Activated naive CD4-positive, alpha-beta T cell treated with anti-CD3 and anti-CD28 coated beads for 36 hours (primary cell): ENCODE data around the gene PSMB5. TPM values are rescaled to one million over a fixed set of nuclear protein-coding genes. Genes with fewer than 3 reads are reported as not detected.

Source experiments
- CTCF ChIA-PET: fragments of 350-600 bp; sonication (Branson Sonifier 250); formaldehyde crosslinking; loops from one replicate; lab custom pipeline; 2021; ENCODE audit warnings: antibody characterized with exemption; lab: Charles Lee
- DNase-seq: peaks from one replicate; pipeline ENCODE4 v3.0.0-alpha.2; 2020
- H3K27ac Mint-ChIP-seq: one replicate; pipeline ENCODE4 v1.8.0; 2021; ENCODE audit warnings: mild to moderate bottlenecking, mixed read lengths
- H3K27me3 Mint-ChIP-seq: one replicate; pipeline ENCODE4 v1.8.0; 2021; ENCODE audit warnings: low read depth, mixed read lengths
- H3K36me3 Mint-ChIP-seq: one replicate; pipeline ENCODE4 v1.8.0; 2021; ENCODE audit warnings: low read depth, mixed read lengths
- H3K4me1 Mint-ChIP-seq: one replicate; pipeline ENCODE4 v1.8.0; 2021; ENCODE audit warnings: low read depth, mixed read lengths
- H3K4me3 Mint-ChIP-seq: one replicate; pipeline ENCODE4 v1.8.0; 2021; ENCODE audit warnings: mild to moderate bottlenecking, moderate library complexity, mixed read lengths
- H3K9me3 Mint-ChIP-seq: one replicate; pipeline ENCODE4 v1.8.0; 2021; ENCODE audit warnings: mixed read lengths
- intact Hi-C: fragments of 100-400 bp; cut with micrococcal nuclease; formaldehyde crosslinking; loops from one replicate; pipeline ENCODE4 v1.15.1; 2023
- total RNA-seq, 2 experiments: library from RNA; stranded (reverse); gene quantifications; one replicate each; pipeline ENCODE4 v1.2.3, GENCODE V29; 2021

Gene PSMB5
- total RNA-seq, 2 experiments from 2014 or later = 120 to 125 TPM

DNA sequence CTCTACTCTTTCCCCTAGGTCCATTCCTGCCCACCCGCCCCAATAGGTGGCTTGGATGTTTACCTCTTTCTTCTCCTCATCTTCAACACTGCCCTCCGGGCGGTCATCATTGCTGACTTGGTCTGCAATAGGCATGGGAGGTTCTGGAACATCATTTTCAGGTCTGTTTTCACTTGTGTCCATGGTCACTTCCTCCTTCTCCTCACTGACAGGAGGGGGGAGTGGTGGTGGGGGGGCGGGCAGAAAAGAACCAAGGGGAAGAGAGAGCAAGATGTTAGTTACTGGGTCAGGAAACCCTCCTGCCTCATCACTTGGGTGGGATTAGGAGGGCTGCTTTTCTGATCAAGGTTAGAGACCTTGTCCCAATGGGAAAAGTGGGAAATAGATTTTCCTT is 34.7 kb upstream of the PSMB5 start:
- CTCF ChIA-PET = interaction anchor here (0.6 to 2.9 kb wide), 49 partner anchors 8 to 297 kb away, joined by 3 to 47 read pairs (median 6); partner anchors contain the start of genes ACIN1, AJUBA, C14orf119 and CDH24
- DNase-seq = no peak
- intact Hi-C loops = loop anchor here (1.0 kb wide), 3 partner anchors 40 to 311 kb away; no protein-coding TSS in a partner anchor
- peaks cover 31% of the 10 kb centered on the region for H3K36me3 Mint-ChIP-seq
- no peaks in the 10 kb centered on the region for H3K9me3 Mint-ChIP-seq
- no peaks in the 10 kb centered on the region for H3K27me3 Mint-ChIP-seq
- no peak overlapping the region for H3K4me3 Mint-ChIP-seq
- no peak overlapping the region for H3K27ac Mint-ChIP-seq
- H3K4me1 Mint-ChIP-seq = peaks cover 41% of the 10 kb centered on the region

DNA sequence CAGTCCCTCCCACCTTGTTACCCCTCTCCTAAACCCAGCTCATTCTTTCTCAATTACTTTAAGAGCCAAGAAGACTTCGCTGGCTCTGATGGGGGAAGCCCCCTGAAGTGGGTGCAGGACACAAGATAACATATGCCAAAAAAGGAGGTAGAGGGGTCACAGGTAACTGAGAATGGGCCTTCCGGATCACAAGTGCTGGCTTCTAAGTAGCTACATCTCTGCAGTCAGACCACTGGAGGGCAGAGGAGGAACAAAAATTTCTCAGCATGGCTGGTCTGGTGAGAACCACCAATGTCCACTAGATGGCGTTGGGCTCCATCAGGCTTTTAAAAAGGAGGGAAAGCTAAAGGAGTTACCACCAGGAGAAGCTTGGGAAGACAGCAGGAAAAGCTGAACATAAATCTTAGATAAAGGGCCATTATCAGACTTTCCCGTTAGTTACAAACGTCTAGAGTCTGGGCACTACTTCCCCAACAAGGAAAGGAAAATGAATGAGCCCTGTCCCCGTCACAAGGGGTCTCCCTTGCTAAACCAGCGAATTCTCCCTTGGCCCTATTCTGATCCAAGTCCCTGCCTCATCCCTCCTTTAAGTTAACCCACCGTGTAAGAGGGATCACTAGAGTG is 34.2 kb upstream of the PSMB5 start:
- peaks cover 36% of the 10 kb centered on the region for H3K36me3 Mint-ChIP-seq
- peak; percentile 88 for DNase-seq
- intact Hi-C loops = loop anchor here (1.0 kb wide), 3 partner anchors 40 to 311 kb away; no protein-coding TSS in a partner anchor
- H3K9me3 Mint-ChIP-seq = no peaks in the 10 kb centered on the region
- peak overlapping the region; percentile 30 for H3K27ac Mint-ChIP-seq
- peaks cover 41% of the 10 kb centered on the region for H3K4me1 Mint-ChIP-seq
- H3K27me3 Mint-ChIP-seq = no peaks in the 10 kb centered on the region
- CTCF ChIA-PET = interaction anchor here (0.6 to 2.9 kb wide), 66 partner anchors 8 to 470 kb away, joined by 3 to 47 read pairs (median 5); partner anchors contain the start of genes ACIN1, AJUBA, C14orf119 and CDH24
- H3K4me3 Mint-ChIP-seq = peak overlapping the region; percentile 15

DNA sequence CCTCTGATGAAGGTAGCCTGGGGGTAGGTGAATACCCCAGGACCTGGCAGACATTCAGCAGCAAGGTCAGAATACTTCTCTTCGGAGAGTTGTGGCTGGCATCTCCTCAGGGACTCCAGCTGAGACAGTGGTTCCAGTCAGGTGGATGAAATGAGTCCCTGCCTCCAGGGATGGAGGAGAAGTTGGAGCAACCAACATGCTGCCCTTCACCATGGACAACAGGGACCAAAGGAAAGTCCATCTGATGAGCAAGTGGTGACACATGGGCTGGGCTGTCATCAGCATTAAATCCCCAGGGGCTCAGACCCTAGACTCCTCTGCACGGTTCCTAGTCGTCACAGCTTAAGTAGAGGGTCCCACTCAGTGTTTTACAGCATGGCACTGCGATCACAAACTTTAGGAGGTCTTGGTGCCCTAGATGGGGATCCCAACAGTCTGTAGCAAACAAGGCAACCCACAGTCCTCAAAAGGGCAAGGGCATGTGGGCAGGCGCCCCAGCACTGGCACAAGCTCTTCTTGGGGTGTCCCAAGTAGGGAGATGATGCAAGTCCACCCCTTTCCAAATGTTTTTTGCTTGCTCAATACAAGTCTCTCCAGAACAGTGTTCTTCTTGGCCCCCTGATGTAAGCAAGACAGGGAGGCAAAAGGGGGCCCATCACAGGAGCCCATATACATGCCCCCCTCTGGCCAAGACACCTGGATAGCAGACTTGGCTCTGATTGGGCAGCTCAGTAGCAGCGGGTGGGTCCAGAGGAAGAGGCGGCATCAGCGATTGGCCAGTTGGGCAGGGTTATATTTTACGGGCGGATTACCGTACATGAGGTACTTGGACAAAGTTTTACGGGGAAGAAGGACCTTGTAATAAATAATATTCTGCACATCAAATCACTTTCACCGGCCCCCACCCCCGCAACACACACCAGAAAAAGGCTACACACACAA is 33.4 kb upstream of the PSMB5 start:
- H3K27ac Mint-ChIP-seq = no peak overlapping the region
- no peak for DNase-seq
- no peaks in the 10 kb centered on the region for H3K9me3 Mint-ChIP-seq
- H3K4me1 Mint-ChIP-seq = peaks cover 41% of the 10 kb centered on the region
- H3K4me3 Mint-ChIP-seq = no peak overlapping the region
- H3K27me3 Mint-ChIP-seq = no peaks in the 10 kb centered on the region
- CTCF ChIA-PET = interaction anchor here (0.7 to 2.9 kb wide), 65 partner anchors 8 to 471 kb away, joined by 3 to 47 read pairs (median 5); partner anchors contain the start of genes ACIN1, AJUBA, C14orf119 and CDH24
- H3K36me3 Mint-ChIP-seq = peaks cover 41% of the 10 kb centered on the region
- intact Hi-C loops = no loop called here

DNA sequence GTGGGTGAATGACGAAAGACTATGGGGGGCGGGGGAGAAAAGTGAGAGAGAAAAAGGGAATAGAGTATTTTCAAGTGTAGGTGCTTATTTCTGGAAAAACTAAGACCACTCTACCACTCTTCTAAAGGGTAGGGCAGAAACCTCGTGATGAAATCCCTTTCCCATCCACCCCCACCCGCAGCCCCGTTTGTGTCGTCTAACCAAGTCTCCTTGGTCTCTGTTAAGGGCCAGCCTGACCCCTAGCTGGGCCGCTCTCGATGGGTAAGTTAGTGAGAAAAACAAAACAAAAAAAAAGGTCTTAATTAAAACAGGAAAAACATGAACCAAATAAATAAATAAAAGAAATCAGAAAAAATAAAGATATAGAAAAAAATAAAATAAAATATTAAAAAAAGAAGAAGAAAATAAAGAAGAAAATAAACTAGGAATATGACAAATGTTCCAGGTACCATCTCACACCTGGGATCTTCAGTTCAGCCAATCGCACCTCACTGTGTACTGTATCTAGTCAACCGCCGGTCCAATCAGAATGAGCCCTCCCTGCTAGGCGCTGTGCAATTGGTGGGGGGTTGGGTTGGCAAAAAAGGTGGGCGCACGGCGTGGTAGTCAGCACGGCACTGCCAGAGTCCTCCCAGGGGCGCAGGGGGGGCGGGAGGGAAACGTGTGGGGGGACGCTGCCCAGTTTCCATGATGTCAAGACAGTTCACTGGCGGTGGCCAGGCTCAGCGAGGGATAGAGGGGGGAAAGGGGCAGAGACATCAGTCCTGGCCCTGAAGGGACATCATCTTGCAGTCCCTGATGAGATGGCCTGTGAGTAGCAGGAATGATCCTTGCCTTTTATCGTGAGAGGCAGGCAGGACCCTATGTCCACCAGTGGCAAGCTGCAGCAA is 32.4 kb upstream of the PSMB5 start:
- peaks cover 34% of the 10 kb centered on the region for H3K4me1 Mint-ChIP-seq
- H3K27ac Mint-ChIP-seq = no peak overlapping the region
- intact Hi-C loops = no loop called here
- CTCF ChIA-PET = interaction anchor here (0.6 to 21.5 kb wide), 8 partner anchors 10 to 95 kb away, joined by 3 to 713 read pairs (median 28); partner anchors contain the start of genes AJUBA and CEBPE
- no peak for DNase-seq
- H3K4me3 Mint-ChIP-seq = no peak overlapping the region
- no peaks in the 10 kb centered on the region for H3K9me3 Mint-ChIP-seq
- H3K36me3 Mint-ChIP-seq = peaks cover 40% of the 10 kb centered on the region
- H3K27me3 Mint-ChIP-seq = no peaks in the 10 kb centered on the region

DNA sequence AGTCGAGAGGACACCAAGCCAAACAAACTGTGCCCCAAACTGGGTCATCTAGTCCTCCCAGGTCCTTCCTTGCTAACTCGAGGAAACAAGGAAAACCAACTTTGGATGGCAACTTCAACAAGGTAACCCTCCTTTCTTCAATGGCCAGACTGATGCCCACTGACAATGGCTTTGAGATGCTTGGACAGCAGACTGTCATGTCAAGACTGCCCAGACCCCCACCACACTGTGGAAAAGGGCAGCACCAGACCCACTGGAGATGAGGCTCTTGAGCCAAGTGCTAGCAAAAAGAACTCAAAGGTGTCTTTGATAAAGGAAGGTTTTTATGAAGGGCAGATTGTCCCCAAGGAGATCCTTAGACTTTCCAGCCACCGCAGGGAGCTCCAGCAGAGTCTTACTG is 31.7 kb upstream of the PSMB5 start:
- DNase-seq = no peak
- no peak overlapping the region for H3K27ac Mint-ChIP-seq
- intact Hi-C loops = no loop called here
- H3K9me3 Mint-ChIP-seq = no peaks in the 10 kb centered on the region
- peaks cover 26% of the 10 kb centered on the region for H3K4me1 Mint-ChIP-seq
- H3K27me3 Mint-ChIP-seq = no peaks in the 10 kb centered on the region
- CTCF ChIA-PET = interaction anchor here (1.1 to 21.5 kb wide), 4 partner anchors 11 to 78 kb away, joined by 5 to 713 read pairs (median 31); partner anchors contain the start of genes AJUBA and CEBPE
- peaks cover 37% of the 10 kb centered on the region for H3K36me3 Mint-ChIP-seq
- H3K4me3 Mint-ChIP-seq = no peak overlapping the region

DNA sequence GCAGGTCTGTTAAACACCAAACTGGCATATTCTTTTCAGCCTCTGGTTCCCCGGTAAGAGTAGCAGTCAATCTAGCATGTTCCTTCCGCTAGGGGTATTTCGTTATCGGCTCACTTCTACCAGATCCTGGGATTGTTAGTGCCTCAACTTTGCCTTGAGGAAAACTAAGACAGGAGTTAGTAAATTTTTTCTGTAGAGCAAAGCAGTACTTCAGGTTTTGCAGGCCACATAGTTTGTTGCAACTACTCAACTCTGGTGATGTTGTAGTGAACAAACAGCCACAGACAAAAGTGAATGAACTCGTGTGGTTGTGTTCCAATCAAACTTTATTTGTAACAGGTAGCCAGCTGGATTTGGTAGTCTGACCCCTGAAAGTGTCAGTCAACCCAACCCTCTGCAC is 28.9 kb upstream of the PSMB5 start:
- H3K4me3 Mint-ChIP-seq = no peak overlapping the region
- intact Hi-C loops = no loop called here
- H3K36me3 Mint-ChIP-seq = peaks cover 40% of the 10 kb centered on the region
- no peak overlapping the region for H3K27ac Mint-ChIP-seq
- H3K9me3 Mint-ChIP-seq = no peaks in the 10 kb centered on the region
- no peak for DNase-seq
- CTCF ChIA-PET = interaction anchor here (1.4 to 21.5 kb wide), 4 partner anchors 14 to 89 kb away, joined by 4 to 713 read pairs (median 80); partner anchors contain the start of genes ACIN1 and AJUBA
- no peaks in the 10 kb centered on the region for H3K27me3 Mint-ChIP-seq
- H3K4me1 Mint-ChIP-seq = peaks cover 9% of the 10 kb centered on the region

DNA sequence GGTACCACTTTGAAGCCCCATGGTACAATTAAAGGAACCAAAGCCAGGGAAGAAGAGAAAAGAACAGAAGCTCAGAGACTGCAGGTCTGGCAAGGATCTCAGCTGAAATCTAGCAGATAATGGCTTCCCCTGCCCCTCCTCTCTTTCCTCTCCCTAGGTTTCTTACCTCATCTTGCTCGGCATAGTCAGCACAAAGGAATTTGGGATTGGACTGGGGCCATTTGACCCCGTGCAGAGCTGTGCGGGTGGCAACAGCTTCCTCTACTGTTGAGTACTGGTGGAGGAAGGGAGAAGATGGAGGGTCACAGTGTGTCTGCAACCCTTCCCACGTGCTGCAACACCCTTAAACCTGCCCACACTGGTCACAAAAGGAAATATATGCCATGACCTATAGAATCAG is 27.3 kb upstream of the PSMB5 start:
- CTCF ChIA-PET = interaction anchor here (1.4 to 21.5 kb wide), 3 partner anchors 33 to 87 kb away, joined by 4 to 713 read pairs (median 128); partner anchors contain the start of genes ACIN1 and AJUBA
- Mint-ChIP-seq H3K9me3 (no peaks in the 10 kb centered on the region), H3K27me3 (peaks cover under 1% of the 10 kb centered on the region), H3K4me3 (no peak overlapping the region), H3K36me3 (peaks cover 39% of the 10 kb centered on the region), H3K27ac (no peak overlapping the region), H3K4me1 (peaks cover 10% of the 10 kb centered on the region)
- DNase-seq = no peak
- intact Hi-C loops = no loop called here

DNA sequence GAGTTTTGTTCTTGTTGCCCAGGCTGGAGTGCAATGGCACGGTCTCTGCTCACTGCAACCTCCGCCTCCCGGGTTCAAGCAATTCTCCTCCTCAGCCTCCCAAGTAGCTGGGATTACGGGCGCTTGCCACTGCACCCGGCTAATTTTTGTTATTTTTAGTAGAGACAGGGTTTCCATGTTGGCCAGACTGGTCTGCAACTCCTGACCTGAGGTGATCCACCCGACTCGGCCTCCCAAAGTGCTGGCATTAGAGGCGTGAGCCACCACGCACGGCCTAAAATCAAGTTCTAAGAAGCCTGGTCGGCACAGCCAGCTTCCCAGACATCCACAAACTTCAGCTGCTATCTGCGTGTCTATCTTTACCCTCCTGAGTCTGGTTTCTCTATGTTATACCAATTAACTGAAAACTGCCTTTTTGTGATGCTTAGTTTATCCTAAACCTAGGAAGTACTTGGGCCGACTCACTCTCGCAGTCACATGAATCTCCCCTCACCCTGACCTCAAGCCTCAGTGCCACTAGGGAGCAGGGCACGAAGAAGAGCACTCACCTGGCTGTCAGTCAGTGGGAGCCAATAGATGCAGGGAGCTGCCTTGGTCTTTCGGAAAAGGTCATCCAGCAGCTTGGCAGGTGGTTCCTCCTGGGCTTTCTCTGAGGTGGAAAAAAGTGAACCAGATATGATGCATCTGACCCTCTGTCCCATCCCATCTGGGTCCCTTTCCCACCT is 26.0 kb upstream of the PSMB5 start:
- CTCF ChIA-PET = interaction anchor here (0.6 to 21.5 kb wide), 8 partner anchors 8 to 233 kb away, joined by 3 to 713 read pairs (median 8); partner anchors contain the start of genes ACIN1, AJUBA, C14orf119 and HAUS4
- H3K4me3 Mint-ChIP-seq = no peak overlapping the region
- H3K27ac Mint-ChIP-seq = no peak overlapping the region
- H3K4me1 Mint-ChIP-seq = peaks cover 18% of the 10 kb centered on the region
- no peaks in the 10 kb centered on the region for H3K9me3 Mint-ChIP-seq
- H3K36me3 Mint-ChIP-seq = peaks cover 31% of the 10 kb centered on the region
- H3K27me3 Mint-ChIP-seq = peaks cover 5% of the 10 kb centered on the region
- intact Hi-C loops = no loop called here
- DNase-seq = no peak

DNA sequence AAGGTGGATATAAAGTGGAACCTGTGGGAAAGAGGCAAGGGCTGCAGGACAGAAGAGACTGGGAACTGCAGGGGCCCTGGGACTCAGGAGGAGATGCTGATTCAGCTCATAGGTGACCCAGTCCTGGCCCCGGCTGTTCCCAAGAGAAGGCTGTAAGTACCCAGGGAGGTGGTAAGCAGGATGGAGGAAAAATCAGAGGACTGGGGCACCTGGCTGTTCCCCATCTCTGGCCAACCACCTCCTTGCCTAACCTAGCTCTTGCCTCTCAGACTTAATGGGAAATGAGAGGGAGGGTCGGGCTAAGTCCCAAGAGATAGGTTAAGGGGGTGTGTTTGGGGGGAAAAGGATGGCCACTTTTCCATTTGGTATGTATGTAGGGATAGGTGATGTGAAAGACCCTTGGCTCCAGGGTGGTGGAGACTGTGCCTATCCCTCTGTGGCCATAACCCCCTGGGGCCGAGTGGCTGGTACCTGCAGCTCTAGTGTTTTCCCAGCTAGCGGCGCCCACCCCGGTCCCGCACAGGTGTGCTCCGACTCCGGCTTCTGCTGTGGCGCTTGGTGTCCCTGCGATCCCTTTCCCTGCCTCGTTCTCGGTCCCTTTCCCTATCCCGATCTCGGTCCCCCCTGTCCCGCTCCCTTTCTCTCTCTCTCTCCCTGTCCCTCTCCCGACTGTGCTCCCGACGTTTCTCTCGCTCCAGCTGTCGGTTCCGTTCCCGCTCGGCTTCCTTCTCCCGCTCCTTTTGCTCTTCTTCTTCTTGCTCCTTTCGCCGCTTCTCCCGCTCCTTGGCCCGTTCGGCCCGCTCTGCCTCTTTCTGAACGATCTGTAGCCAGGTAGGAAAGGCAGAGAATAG is 24.2 kb upstream of the PSMB5 start:
- DNase-seq = no peak
- Mint-ChIP-seq H3K4me3 (no peak overlapping the region), H3K9me3 (no peaks in the 10 kb centered on the region), H3K27me3 (peaks cover 5% of the 10 kb centered on the region), H3K36me3 (peaks cover 21% of the 10 kb centered on the region), H3K27ac (no peak overlapping the region), H3K4me1 (peaks cover 16% of the 10 kb centered on the region)
- CTCF ChIA-PET = interaction anchor here (0.6 to 21.5 kb wide), 29 partner anchors 10 to 294 kb away, joined by 3 to 713 read pairs (median 7); partner anchors contain the start of genes ACIN1, AJUBA, C14orf119 and HAUS4
- intact Hi-C loops = loop anchor here (1.0 to 5.0 kb wide), 5 partner anchors 65 to 502 kb away; no protein-coding TSS in a partner anchor
